ENCODE data around the gene SEMA5B. TPM values are rescaled to one million over a fixed set of nuclear protein-coding genes. Genes with fewer than 3 reads are reported as not detected.

SEMA5B gene
- total RNA-seq, 2 experiments from 2014 or later = 0.13 to 2.3 TPM

DNA sequence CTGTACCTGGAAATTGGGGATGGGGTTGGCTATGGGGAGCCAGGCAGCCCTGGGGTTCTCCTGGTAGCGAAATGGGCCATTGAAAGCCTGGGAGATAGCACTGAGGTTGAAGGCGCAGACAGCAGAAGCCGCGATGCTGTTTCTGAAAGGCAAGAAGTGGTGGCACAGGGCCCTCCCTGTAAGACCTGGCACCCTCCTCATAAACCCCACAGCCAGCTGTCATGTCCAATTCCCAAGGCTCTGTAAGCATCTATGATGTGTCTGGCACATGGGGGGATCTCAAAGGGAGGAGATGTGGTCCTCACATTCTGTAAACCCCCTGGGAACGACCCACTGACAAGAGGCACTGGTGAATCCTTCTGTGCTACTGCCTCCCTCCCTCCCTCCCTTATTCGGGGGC lies 104.0 kb downstream of the SEMA5B start:
- no TSS peak for BruUV-seq (replicated peaks)
- no peaks in the 10 kb centered on the region for H3K36me3 ChIP-seq (ENCODE audit: insufficient read depth, low read length)
- no peak overlapping the region for H2AFZ ChIP-seq (ENCODE audit: low read length)

GRCh38 chr3:122921791-122922651 lies 105.5 kb downstream of the SEMA5B start:
- intact Hi-C loops (cut with micrococcal nuclease; ENCODE audit: unreplicated experiment) = no loop called here
- H2AFZ ChIP-seq (ENCODE audit: low read length) = no peak overlapping the region
- ChIA-PET POLR2A (interaction anchor here (0.5 to 1.1 kb wide), 2 partner anchors 13 to 101 kb away, joined by 3 to 7 read pairs; no protein-coding TSS in a partner anchor), CTCF (ENCODE audit: unreplicated experiment) (no interaction called here)
- no peak for DNase-seq (ENCODE audit: low spot score)
- no TSS peak for BruUV-seq (replicated peaks)
- no peaks in the 10 kb centered on the region for H3K9me2 ChIP-seq (ENCODE audit: insufficient read depth, low read length)
- no peak overlapping the region for H3K4me3 ChIP-seq (ENCODE audit: low read depth, low read length, poor library complexity, severe bottlenecking)
- H4K20me1 ChIP-seq (ENCODE audit: insufficient read depth, low read length) = no peaks in the 10 kb centered on the region
- TF ChIP-seq EZH2phosphoT487 (IDR thresholded peaks at IDR 0.05; ENCODE audit: borderline replicate concordance, low read depth, low read length) (no peak), CTCF (conservative IDR thresholded peaks at IDR 0.05; ENCODE audit: low read length) (no peak)
- H3K36me3 ChIP-seq (ENCODE audit: insufficient read depth, low read length) = no peaks in the 10 kb centered on the region
- H3K9me3 ChIP-seq (ENCODE audit: low read length) = no peaks in the 10 kb centered on the region
- H3K79me2 ChIP-seq (ENCODE audit: insufficient read depth, low read depth, low read length) = no peaks in the 10 kb centered on the region
- no peak overlapping the region for H3K27ac ChIP-seq (ENCODE audit: low read depth, low read length, poor library complexity, severe bottlenecking)
- no peak overlapping the region for H3K4me2 ChIP-seq (ENCODE audit: low read length)
- H3K4me1 ChIP-seq (ENCODE audit: insufficient read depth, low read length, poor library complexity, severe bottlenecking) = no peaks in the 10 kb centered on the region

More for the DNA sequence above, 104.0 kb downstream of the SEMA5B start:
- H3K9me3 ChIP-seq (ENCODE audit: low read length) = no peaks in the 10 kb centered on the region
- no peak for DNase-seq (ENCODE audit: low spot score)
- intact Hi-C loops (cut with micrococcal nuclease; ENCODE audit: unreplicated experiment) = no loop called here
- no peaks in the 10 kb centered on the region for H3K4me1 ChIP-seq (ENCODE audit: insufficient read depth, low read length, poor library complexity, severe bottlenecking)
- no peaks in the 10 kb centered on the region for H3K79me2 ChIP-seq (ENCODE audit: insufficient read depth, low read depth, low read length)
- TF ChIP-seq CTCF (conservative IDR thresholded peaks at IDR 0.05; ENCODE audit: low read length) (no peak), EZH2phosphoT487 (IDR thresholded peaks at IDR 0.05; ENCODE audit: borderline replicate concordance, low read depth, low read length) (no peak)
- no peaks in the 10 kb centered on the region for H3K9me2 ChIP-seq (ENCODE audit: insufficient read depth, low read length)
- ChIA-PET POLR2A (no interaction called here), CTCF (ENCODE audit: unreplicated experiment) (no interaction called here)
- no peak overlapping the region for H3K4me3 ChIP-seq (ENCODE audit: low read depth, low read length, poor library complexity, severe bottlenecking)
- H3K27ac ChIP-seq (ENCODE audit: low read depth, low read length, poor library complexity, severe bottlenecking) = no peak overlapping the region
- no peak overlapping the region for H3K4me2 ChIP-seq (ENCODE audit: low read length)
- no peaks in the 10 kb centered on the region for H4K20me1 ChIP-seq (ENCODE audit: insufficient read depth, low read length)

DNA sequence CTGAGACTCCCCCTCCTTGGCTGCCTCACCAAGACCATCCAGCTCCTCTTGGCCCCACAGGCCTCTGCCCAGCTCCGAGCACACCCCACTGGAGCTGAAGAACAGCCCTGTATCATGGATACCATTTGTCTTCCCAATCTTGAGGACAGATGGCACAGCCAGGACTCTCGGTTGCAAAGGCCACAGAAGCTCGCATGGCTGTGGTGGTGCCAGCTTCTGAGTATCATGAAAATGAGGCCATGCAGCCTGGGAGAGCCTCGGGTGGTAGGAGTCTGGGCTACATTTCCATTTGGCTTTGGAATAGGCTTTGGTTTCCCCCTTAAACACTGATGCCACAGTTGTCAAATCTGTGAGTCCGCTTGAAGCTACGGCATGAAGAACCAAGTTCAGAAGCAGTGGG lies 106.6 kb downstream of the SEMA5B start:
- Histone ChIP-seq H3K4me2 (ENCODE audit: low read length) (no peak overlapping the region), H3K36me3 (ENCODE audit: insufficient read depth, low read length) (no peaks in the 10 kb centered on the region), H3K79me2 (ENCODE audit: insufficient read depth, low read depth, low read length) (no peaks in the 10 kb centered on the region), H3K27ac (ENCODE audit: low read depth, low read length, poor library complexity, severe bottlenecking) (no peak overlapping the region), H4K20me1 (ENCODE audit: insufficient read depth, low read length) (no peaks in the 10 kb centered on the region), H3K4me1 (ENCODE audit: insufficient read depth, low read length, poor library complexity, severe bottlenecking) (peaks cover 7% of the 10 kb centered on the region), H2AFZ (ENCODE audit: low read length) (no peak overlapping the region), H3K9me2 (ENCODE audit: insufficient read depth, low read length) (no peaks in the 10 kb centered on the region), H3K4me3 (ENCODE audit: low read depth, low read length, poor library complexity, severe bottlenecking) (no peak overlapping the region), H3K9me3 (ENCODE audit: low read length) (no peaks in the 10 kb centered on the region)
- TF ChIP-seq CTCF (conservative IDR thresholded peaks at IDR 0.05; ENCODE audit: low read length) = no peak
- TF ChIP-seq EZH2phosphoT487 (IDR thresholded peaks at IDR 0.05; ENCODE audit: borderline replicate concordance, low read depth, low read length) = no peak
- ChIA-PET POLR2A (interaction anchor here (0.5 to 1.1 kb wide), 2 partner anchors 14 to 102 kb away, joined by 3 to 7 read pairs; no protein-coding TSS in a partner anchor), CTCF (ENCODE audit: unreplicated experiment) (no interaction called here)
- no TSS peak for BruUV-seq (replicated peaks)
- DNase-seq (ENCODE audit: low spot score) = no peak
- intact Hi-C loops (cut with micrococcal nuclease; ENCODE audit: unreplicated experiment) = no loop called here
